ENCODE results near the gene ELOVL3. TPM values are rescaled to one million over a fixed set of nuclear protein-coding genes. Genes with fewer than 3 reads are reported as not detected.
A peak's percentile ranks its signal among the peaks of the same experiment; 100 is the strongest.

The ELOVL3 gene
- total and polyA plus RNA-seq, 10 of the 15 experiments (the other 5 are each of a cell fraction or from before 2014, with no cell fraction given): 0.10 to 0.18 (median 0.11) TPM; not detected in 7

GRCh38 chr10:102188298-102188940, 37.7 kb upstream of the ELOVL3 start:
- Histone ChIP-seq H3K79me2 (ENCODE audit: control insufficient read depth, insufficient read depth, low read length) (no peaks in the 10 kb centered on the region), H3K4me1 (ENCODE audit: control insufficient read depth, insufficient read depth, low read length) (peaks cover 11% of the 10 kb centered on the region), H3K9me3 (replicated peaks; ENCODE audit: control insufficient read depth, insufficient read depth, low read length) (peaks cover 10% of the 10 kb centered on the region; the same call in 2 of the 3 replicates), H3K4me3 (no peak overlapping the region), H3K36me3 (ENCODE audit: control insufficient read depth in 2 of 2, insufficient read depth in 2 of 2, low read length in 1 of 2) (no peaks in the 10 kb centered on the region), H3K27me3 (replicated peaks in 1 of 2; ENCODE audit: control insufficient read depth in 2 of 2, insufficient read depth in 2 of 2, low read length in 1 of 2) (no peaks in the 10 kb centered on the region), H2AFZ (ENCODE audit: control insufficient read depth, low read depth, low read length) (peak overlapping the region; percentile 54), H3K27ac (ENCODE audit: control insufficient read depth, insufficient read depth) (peak overlapping the region; percentile 22; the same call in 1 of the 2 replicates), H3K9ac (ENCODE audit: control insufficient read depth, insufficient read depth, low read length) (no peak overlapping the region), H4K20me1 (ENCODE audit: control insufficient read depth, insufficient read depth) (no peaks in the 10 kb centered on the region), H3K4me2 (ENCODE audit: control insufficient read depth, insufficient read depth) (peak overlapping the region; percentile 60; the same call in 1 of the 2 replicates)
- no TSS peak for BruUV-seq (replicated peaks)
- no peak for DNase-seq (ENCODE audit: low read depth, low spot score)
- POLR2A ChIA-PET: interaction anchor here (0.6 to 1.4 kb wide), 2 partner anchors 16 to 615 kb away, joined by 4 to 11 read pairs; no protein-coding TSS in a partner anchor
- no peak for TF ChIP-seq ATF3 (IDR thresholded peaks at IDR 0.05; ENCODE audit: borderline replicate concordance, extremely low read depth, low read depth, low read length)
- TF ChIP-seq E4F1 (IDR thresholded peaks at IDR 0.05; ENCODE audit: borderline replicate concordance, partially characterized antibody): no peak
- TF ChIP-seq MEF2A (IDR thresholded peaks at IDR 0.05; ENCODE audit: insufficient read depth, low read depth, low read length): no peak
- no peak for TF ChIP-seq FOXK2 (IDR thresholded peaks at IDR 0.05)
- TF ChIP-seq SUZ12 (IDR thresholded peaks at IDR 0.05; ENCODE audit: unreplicated experiment): no peak
- TF ChIP-seq TCF3 (IDR thresholded peaks at IDR 0.05; ENCODE audit: borderline replicate concordance, insufficient read depth, low read depth, low read length): no peak
- no peak for TF ChIP-seq NKRF (conservative IDR thresholded peaks at IDR 0.05)
- TF ChIP-seq CHD4 (IDR thresholded peaks at IDR 0.05): no peak
- no peak for TF ChIP-seq SIN3A (IDR thresholded peaks at IDR 0.05; ENCODE audit: low read depth, low read length)
- no peak for TF ChIP-seq FOS (IDR thresholded peaks at IDR 0.05; ENCODE audit: borderline replicate concordance, extremely low read depth, insufficient read length)
- TF ChIP-seq BMI1 (IDR thresholded peaks at IDR 0.05; ENCODE audit: borderline replicate concordance): no peak
- in situ Hi-C loops (cut with MboI) (no loop called here), intact Hi-C loops (cut with micrococcal nuclease; ENCODE audit: unreplicated experiment) (no loop called here)
- CTCF ChIA-PET: interaction anchor here (0.9 to 6.6 kb wide), 5 partner anchors 19 to 163 kb away, joined by 3 to 61 read pairs (median 7); no protein-coding TSS in a partner anchor
- FAIRE-seq: no peak
- 42% methylated on average over 3 of the region's 3 CpGs for WGBS (ENCODE audit: insufficient coverage, insufficient replicate concordance, low lambda C conversion rate, missing lambda C conversion rate)
- RAD21 ChIA-PET (ENCODE audit: unreplicated experiment): no interaction called here
- ATAC-seq: peak; percentile 47
- SMC1A ChIA-PET (ENCODE audit: uncharacterized antibody, unreplicated experiment): interaction anchor here (1.1 to 1.9 kb wide), 6 partner anchors 14 to 163 kb away, joined by 3 to 7 read pairs (median 4); no protein-coding TSS in a partner anchor
